ENCODE results near the gene AKAP8L.

GRCh38 chr19:15448778-15449619 lies 30.2 kb upstream of the AKAP8L start:
- TF ChIP-seq POLR2A (IDR thresholded peaks at IDR 0.05) (no peak), CTCF (IDR thresholded peaks at IDR 0.05) (no peak)

All from esophagus squamous epithelium (tissue), 4 donors.